ENCODE data around the gene PTAFR. TPM values are rescaled to one million over a fixed set of nuclear protein-coding genes. Genes with fewer than 3 reads are reported as not detected.
A peak's percentile ranks its signal among the peaks of the same experiment; 100 is the strongest.

Gene PTAFR
- total and polyA plus RNA-seq, 12 donors, result 0.72 to 11.7 (median 6.4) TPM

- Histone ChIP-seq H3K4me1 (replicated peaks in 1 of 2) (peaks cover 4 to 5% of the 10 kb centered on the region in 2 donors), H3K27me3 (no peaks in the 10 kb centered on the region), H3K27ac (peak overlapping the region in 2 of 5 donors; percentile 40 to 72), H3K36me3 (replicated peaks in 1 of 2) (no peaks in the 10 kb centered on the region), H3K4me3 (no peak overlapping the region), H3K9me3 (replicated peaks in 1 of 3) (no peaks in the 10 kb centered on the region)
- TF ChIP-seq POLR2A (IDR thresholded peaks at IDR 0.05) (no peak), CTCF (IDR thresholded peaks at IDR 0.05) (no peak)
- 77 to 86% (median 82%) methylated on average over 7 of the region's 7 CpGs for WGBS, 4 donors
- intact Hi-C loops (cut with DNase I), result no loop called here
- DNase-seq, result no peak
Measured at GRCh38 chr1:28159680-28160079, 16.8 kb downstream of the PTAFR start.

- Histone ChIP-seq H3K27ac (peak overlapping the region in 2 of 5 donors; percentile 29 to 72), H3K9me3 (replicated peaks in 1 of 3) (no peaks in the 10 kb centered on the region), H3K4me1 (replicated peaks in 1 of 2) (peaks cover 4 to 5% of the 10 kb centered on the region in 2 donors), H3K36me3 (replicated peaks in 1 of 2) (no peaks in the 10 kb centered on the region), H3K27me3 (no peaks in the 10 kb centered on the region), H3K4me3 (no peak overlapping the region)
- intact Hi-C loops (cut with DNase I), result no loop called here
- DNase-seq, result no peak
- WGBS, 4 donors, result 74 to 92% (median 85%) methylated on average over 4 of the region's 4 CpGs
- no peak for TF ChIP-seq CTCF (IDR thresholded peaks at IDR 0.05)
- no peak for TF ChIP-seq POLR2A (IDR thresholded peaks at IDR 0.05)
Measured at GRCh38 chr1:28159243-28159642, 17.2 kb downstream of the PTAFR start.

- Histone ChIP-seq H3K9me3 (replicated peaks in 1 of 3) (no peaks in the 10 kb centered on the region), H3K4me3 (no peak overlapping the region), H3K36me3 (replicated peaks in 1 of 2) (no peaks in the 10 kb centered on the region), H3K27ac (no peak overlapping the region), H3K4me1 (replicated peaks in 1 of 2) (peaks cover 4 to 5% of the 10 kb centered on the region in 2 donors), H3K27me3 (no peaks in the 10 kb centered on the region)
- TF ChIP-seq POLR2A (IDR thresholded peaks at IDR 0.05) (no peak), CTCF (IDR thresholded peaks at IDR 0.05) (no peak)
- WGBS, 4 donors, result 86 to 91% (median 87%) methylated on average over 7 to 8 of the region's 8 CpGs
- no peak for DNase-seq
- intact Hi-C loops (cut with DNase I), result no loop called here
Measured at GRCh38 chr1:28157894-28158293, 18.6 kb downstream of the PTAFR start.

- 58 to 79% (median 69%) methylated on average over 4 of the region's 4 CpGs for WGBS, 4 donors
Measured at GRCh38 chr1:28156821-28157220, 19.7 kb downstream of the PTAFR start.

More at GRCh38 chr1:28156821-28157220, 19.7 kb downstream of the PTAFR start:
- no peaks in the 10 kb centered on the region for H3K27me3 ChIP-seq
- H3K9me3 ChIP-seq (replicated peaks in 1 of 3), result no peaks in the 10 kb centered on the region
- H3K4me1 ChIP-seq (replicated peaks in 1 of 2), result peaks cover 4 to 5% of the 10 kb centered on the region in 2 donors
- no peak overlapping the region for H3K4me3 ChIP-seq
- peak overlapping the region in 1 of 5 donors; percentile 45 for H3K27ac ChIP-seq
- no peaks in the 10 kb centered on the region for H3K36me3 ChIP-seq (replicated peaks in 1 of 2)
- TF ChIP-seq CTCF (IDR thresholded peaks at IDR 0.05), result no peak
- TF ChIP-seq POLR2A (IDR thresholded peaks at IDR 0.05), result no peak
- intact Hi-C loops (cut with DNase I), result no loop called here
- peak in 5 of 7 donors; percentile 35 to 47 (median 37) for DNase-seq
